ENCODE data around the gene SERPINA12.

SERPINA12 gene

DNA sequence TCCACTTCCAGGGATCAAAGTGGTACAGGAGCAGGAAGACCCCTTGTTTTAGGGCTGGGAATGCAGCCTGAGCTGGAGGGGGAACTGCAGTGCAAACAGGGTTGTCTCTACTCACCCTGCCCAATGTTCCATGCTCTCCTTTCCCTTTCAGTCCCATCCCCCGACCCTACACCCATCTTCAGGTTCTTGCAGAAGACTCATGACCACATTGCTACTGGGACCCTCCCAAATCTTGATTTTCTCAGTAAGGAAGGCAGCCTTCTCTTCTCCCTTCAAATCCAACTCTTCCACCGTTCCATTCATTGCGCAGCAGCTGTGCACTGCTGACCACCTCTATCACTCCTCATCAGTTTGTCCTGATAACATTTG, 58.6 kb downstream of the SERPINA12 start:
- H3K4me3 ChIP-seq (replicated peaks; ENCODE audit: low read depth, low read length), result no peak overlapping the region
- TF ChIP-seq, protein P1, sequence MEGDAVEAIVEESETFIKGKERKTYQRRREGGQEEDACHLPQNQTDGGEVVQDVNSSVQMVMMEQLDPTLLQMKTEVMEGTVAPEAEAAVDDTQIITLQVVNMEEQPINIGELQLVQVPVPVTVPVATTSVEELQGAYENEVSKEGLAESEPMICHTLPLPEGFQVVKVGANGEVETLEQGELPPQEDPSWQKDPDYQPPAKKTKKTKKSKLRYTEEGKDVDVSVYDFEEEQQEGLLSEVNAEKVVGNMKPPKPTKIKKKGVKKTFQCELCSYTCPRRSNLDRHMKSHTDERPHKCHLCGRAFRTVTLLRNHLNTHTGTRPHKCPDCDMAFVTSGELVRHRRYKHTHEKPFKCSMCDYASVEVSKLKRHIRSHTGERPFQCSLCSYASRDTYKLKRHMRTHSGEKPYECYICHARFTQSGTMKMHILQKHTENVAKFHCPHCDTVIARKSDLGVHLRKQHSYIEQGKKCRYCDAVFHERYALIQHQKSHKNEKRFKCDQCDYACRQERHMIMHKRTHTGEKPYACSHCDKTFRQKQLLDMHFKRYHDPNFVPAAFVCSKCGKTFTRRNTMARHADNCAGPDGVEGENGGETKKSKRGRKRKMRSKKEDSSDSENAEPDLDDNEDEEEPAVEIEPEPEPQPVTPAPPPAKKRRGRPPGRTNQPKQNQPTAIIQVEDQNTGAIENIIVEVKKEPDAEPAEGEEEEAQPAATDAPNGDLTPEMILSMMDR (IDR thresholded peaks at IDR 0.05; ENCODE audit: low read length, missing control alignments), result no peak
- no peak for DNase-seq (ENCODE audit: low read depth)

- TF ChIP-seq, protein P1 (IDR thresholded peaks at IDR 0.05; ENCODE audit: low read length, missing control alignments), result no peak
- DNase-seq (ENCODE audit: low read depth), result no peak
- no peak overlapping the region for H3K4me3 ChIP-seq (replicated peaks; ENCODE audit: low read depth, low read length)
These were observed 59.3 kb downstream of the SERPINA12 start for GRCh38 chr14:94449930-94450329.

GRCh38 chr14:94448071-94448808, 61.0 kb downstream of the SERPINA12 start:
- no peak overlapping the region for H3K4me3 ChIP-seq (replicated peaks; ENCODE audit: low read depth, low read length)

DNA sequence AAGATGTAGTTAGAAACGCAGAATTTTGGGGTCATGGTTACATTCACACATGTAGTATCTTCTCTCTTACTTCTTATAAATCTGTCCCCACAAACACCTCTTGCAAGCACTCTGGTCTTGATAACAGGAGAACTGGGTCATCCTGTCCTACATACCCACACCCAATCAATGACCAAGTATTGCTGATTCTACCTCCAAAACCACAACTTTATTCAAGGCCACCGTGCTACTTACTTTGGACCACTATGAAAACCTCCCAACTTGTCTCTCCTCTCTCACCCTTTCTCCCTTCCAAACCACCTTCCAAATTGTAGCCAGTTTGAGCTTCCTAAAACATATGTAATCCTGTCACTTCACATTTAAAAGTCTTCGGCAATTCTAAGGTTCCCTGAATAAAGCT, 62.1 kb downstream of the SERPINA12 start:
- TF ChIP-seq, protein P1 (IDR thresholded peaks at IDR 0.05; ENCODE audit: low read length, missing control alignments), result no peak
- no peak for DNase-seq (ENCODE audit: low read depth)
- no peak overlapping the region for H3K4me3 ChIP-seq (replicated peaks; ENCODE audit: low read depth, low read length)

More at GRCh38 chr14:94448071-94448808, 61.0 kb downstream of the SERPINA12 start:
- TF ChIP-seq, protein P1 (IDR thresholded peaks at IDR 0.05; ENCODE audit: low read length, missing control alignments), result no peak
- no peak for DNase-seq (ENCODE audit: low read depth)

- TF ChIP-seq, protein P1 (IDR thresholded peaks at IDR 0.05; ENCODE audit: low read length, missing control alignments), result no peak
- no peak overlapping the region for H3K4me3 ChIP-seq (replicated peaks; ENCODE audit: low read depth, low read length)
These were observed 63.1 kb downstream of the SERPINA12 start for GRCh38 chr14:94446126-94446525.

GRCh38 chr14:94445003-94445402, 64.3 kb downstream of the SERPINA12 start:
- TF ChIP-seq, protein P1 (IDR thresholded peaks at IDR 0.05; ENCODE audit: low read length, missing control alignments), result no peak
- no peak for DNase-seq (ENCODE audit: low read depth)
- H3K4me3 ChIP-seq (replicated peaks; ENCODE audit: low read depth, low read length), result no peak overlapping the region

More at GRCh38 chr14:94446126-94446525, 63.1 kb downstream of the SERPINA12 start:
- no peak for DNase-seq (ENCODE audit: low read depth)
